ENCODE results near the gene EML1. TPM values are rescaled to one million over a fixed set of nuclear protein-coding genes. Genes with fewer than 3 reads are reported as not detected.

The EML1 gene
- total RNA-seq, 5 donors from 2014 or later (not counting 1 experiment from before 2014, with no cell fraction given): 0.53 to 1.4 (median 0.60) TPM; not detected in 2

DNA sequence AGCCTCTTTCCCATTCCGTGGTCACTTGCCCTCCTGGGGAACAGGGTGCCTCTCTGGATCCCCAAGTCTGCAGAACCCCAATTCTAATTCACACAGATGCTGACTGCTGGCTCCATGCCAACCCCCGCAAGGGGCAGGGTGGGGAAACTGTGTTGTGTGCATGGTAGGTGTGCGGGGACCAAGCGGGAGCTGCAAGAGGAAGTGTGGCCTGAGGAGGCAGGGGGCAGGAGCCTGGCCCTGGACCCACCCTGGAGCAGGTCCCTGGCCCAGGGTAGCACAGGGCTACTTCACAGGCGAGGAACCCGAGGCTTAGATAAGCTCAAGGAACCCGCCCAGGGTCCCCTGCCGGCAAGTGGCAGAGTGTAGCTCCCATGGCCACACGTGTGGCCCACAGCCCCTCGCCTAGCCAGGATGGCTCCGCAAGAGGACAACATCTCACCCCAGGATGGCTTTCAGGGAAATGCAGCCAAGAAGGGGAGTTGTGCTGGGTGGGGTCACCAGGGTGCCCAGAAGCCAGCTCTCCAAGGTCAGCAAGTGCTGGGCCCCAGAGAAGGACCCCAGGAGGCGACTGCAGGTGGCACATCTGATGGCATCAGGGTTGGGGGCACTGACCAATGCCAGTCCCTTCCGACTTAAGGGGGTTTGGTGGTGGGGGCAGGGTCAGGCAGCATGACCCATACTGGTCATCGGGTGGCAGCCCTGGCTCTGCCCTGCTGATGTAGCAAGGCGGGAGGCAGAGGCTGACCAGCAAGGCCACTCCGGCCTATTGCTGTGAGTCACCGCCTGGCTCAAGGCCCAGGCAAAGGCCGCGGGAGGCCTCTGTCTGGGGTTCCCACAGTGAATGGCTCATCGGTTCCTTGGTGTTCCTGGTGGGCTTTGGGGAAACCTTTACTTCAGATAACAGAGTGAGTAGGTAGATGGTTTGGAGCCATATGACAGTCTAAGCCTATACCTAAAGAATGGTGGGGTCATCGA is 37.3 kb upstream of the EML1 start:
- Mint-ChIP-seq H3K27ac (no peak overlapping the region), H3K27me3 (peaks cover 36 to 54% of the 10 kb centered on the region in 2 donors)

DNA sequence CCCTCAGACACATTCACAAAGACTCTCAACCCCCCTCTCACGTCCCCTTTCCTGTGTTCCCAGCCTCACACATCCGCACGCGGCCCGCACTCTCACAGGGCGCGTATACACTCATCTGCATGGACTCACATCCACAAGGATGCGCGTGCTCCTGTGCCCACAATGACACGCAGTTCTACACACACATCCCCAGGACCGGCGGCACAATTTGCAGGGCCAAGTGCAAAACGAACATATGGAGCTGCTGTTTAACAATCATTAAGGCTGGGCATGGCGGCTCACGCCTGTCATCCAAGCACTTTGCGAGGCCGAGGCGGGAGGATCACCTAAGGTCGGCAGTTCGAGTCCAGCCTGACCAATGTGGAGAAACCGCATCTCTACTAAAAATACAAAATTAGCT is 36.4 kb upstream of the EML1 start:
- H3K4me1 ChIP-seq (ENCODE audit: control insufficient read depth in 1 of 2, extremely low read depth in 1 of 2, insufficient read depth in 2 of 2, low read length in 2 of 2): peaks cover 0 to 11% of the 10 kb centered on the region in 2 experiments
- Mint-ChIP-seq H3K4me1 (peaks cover 7 to 16% (median 12%) of the 10 kb centered on the region in 3 donors), H3K27me3 (peaks cover 28 to 45% of the 10 kb centered on the region in 2 donors), H3K9me3 (no peaks in the 10 kb centered on the region), H3K27ac (no peak overlapping the region), H3K36me3 (no peaks in the 10 kb centered on the region), H3K4me3 (no peak overlapping the region)
- no peaks in the 10 kb centered on the region for H3K36me3 ChIP-seq (ENCODE audit: control insufficient read depth in 2 of 2, extremely low read depth in 1 of 2, insufficient read depth in 1 of 2, low read length in 1 of 2)
- no peaks in the 10 kb centered on the region for H3K9me3 ChIP-seq
- DNase-seq (no peak), ATAC-seq (replicated peaks in 1 of 4) (no peak)
- WGBS (ENCODE audit: insufficient coverage): 91% methylated on average over 20 of the region's 21 CpGs
- CTCF ChIA-PET: no interaction called here
- POLR2A ChIA-PET: no interaction called here
- no peak overlapping the region for H3K27ac ChIP-seq (ENCODE audit: low read length)
- H3K27me3 ChIP-seq (replicated peaks in 1 of 2; ENCODE audit: control insufficient read depth in 2 of 2, extremely low read depth in 1 of 2, insufficient read depth in 2 of 2, low read length in 1 of 2): peaks cover 0 to 65% of the 10 kb centered on the region in 2 experiments
- no peak overlapping the region for H3K4me3 ChIP-seq (ENCODE audit: control insufficient read depth in 1 of 2, extremely low read depth in 1 of 2, low read length in 1 of 2)

More for the DNA sequence above, 37.3 kb upstream of the EML1 start:
- 73% methylated on average over 12 of the region's 21 CpGs for WGBS (ENCODE audit: insufficient coverage)
- H3K36me3 ChIP-seq (ENCODE audit: control insufficient read depth in 2 of 2, extremely low read depth in 1 of 2, insufficient read depth in 1 of 2, low read length in 1 of 2): no peaks in the 10 kb centered on the region
- ChIA-PET CTCF (no interaction called here), POLR2A (no interaction called here)
- H3K27me3 ChIP-seq (replicated peaks in 1 of 2; ENCODE audit: control insufficient read depth in 2 of 2, extremely low read depth in 1 of 2, insufficient read depth in 2 of 2, low read length in 1 of 2): peaks cover 0 to 74% of the 10 kb centered on the region in 2 experiments
- no peak overlapping the region for H3K4me3 ChIP-seq (ENCODE audit: control insufficient read depth in 1 of 2, extremely low read depth in 1 of 2, low read length in 1 of 2)
- Mint-ChIP-seq H3K9me3 (no peaks in the 10 kb centered on the region), H3K4me1 (peaks cover 7 to 18% (median 12%) of the 10 kb centered on the region in 3 donors), H3K4me3 (no peak overlapping the region), H3K36me3 (no peaks in the 10 kb centered on the region)
- DNase-seq (no peak), ATAC-seq (replicated peaks in 1 of 4) (no peak)
- H3K4me1 ChIP-seq (ENCODE audit: control insufficient read depth in 1 of 2, extremely low read depth in 1 of 2, insufficient read depth in 2 of 2, low read length in 2 of 2): peaks cover 0 to 11% of the 10 kb centered on the region in 2 experiments
- H3K9me3 ChIP-seq: no peaks in the 10 kb centered on the region
- H3K27ac ChIP-seq (ENCODE audit: low read length): no peak overlapping the region

DNA sequence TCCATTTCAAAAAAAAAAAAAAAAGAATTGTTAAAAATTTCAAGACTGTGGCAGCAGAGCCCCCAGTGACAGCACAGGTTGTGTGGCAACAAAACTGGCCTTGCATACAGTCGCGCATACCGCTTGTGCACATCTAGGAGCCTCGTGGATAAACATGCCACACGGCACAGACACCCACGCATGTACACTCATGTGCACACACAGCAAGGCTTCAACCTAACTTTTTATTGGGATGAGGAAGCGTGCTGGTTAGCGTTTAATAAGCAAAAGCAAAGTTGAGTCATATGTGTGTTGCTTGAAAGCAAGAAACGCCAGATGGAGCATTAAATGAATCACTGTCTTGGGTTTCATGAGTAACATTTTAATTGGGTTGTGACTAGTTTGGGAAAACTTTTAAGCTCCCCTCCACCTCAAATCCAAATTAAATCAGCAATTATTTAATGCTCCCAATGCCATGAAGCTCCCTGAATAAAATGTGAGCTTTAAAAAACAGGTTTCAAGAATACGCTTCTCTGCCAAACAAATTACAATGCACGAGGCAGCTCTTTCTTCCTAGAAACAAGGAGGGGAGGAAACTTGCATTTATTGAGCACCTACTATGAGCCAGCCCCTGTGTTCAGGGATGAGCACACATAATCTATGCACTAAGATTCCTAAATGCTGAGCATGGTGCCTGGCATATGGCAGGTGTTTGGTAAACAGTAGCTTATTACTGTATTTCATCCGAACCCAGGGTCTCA is 35.7 kb upstream of the EML1 start:
- no peak for ATAC-seq (replicated peaks in 1 of 4)
- Mint-ChIP-seq H3K36me3 (no peaks in the 10 kb centered on the region), H3K9me3 (no peaks in the 10 kb centered on the region), H3K4me3 (no peak overlapping the region), H3K27me3 (peaks cover 22 to 38% of the 10 kb centered on the region in 2 donors), H3K4me1 (peaks cover 7 to 11% (median 9%) of the 10 kb centered on the region in 3 donors), H3K27ac (no peak overlapping the region)
- ChIA-PET POLR2A (no interaction called here), CTCF (no interaction called here)
- Histone ChIP-seq H3K27ac (ENCODE audit: low read length) (no peak overlapping the region), H3K4me1 (ENCODE audit: control insufficient read depth in 1 of 2, extremely low read depth in 1 of 2, insufficient read depth in 2 of 2, low read length in 2 of 2) (peaks cover 0 to 9% of the 10 kb centered on the region in 2 experiments), H3K9me3 (no peaks in the 10 kb centered on the region), H3K4me3 (ENCODE audit: control insufficient read depth in 1 of 2, extremely low read depth in 1 of 2, low read length in 1 of 2) (no peak overlapping the region), H3K27me3 (replicated peaks in 1 of 2; ENCODE audit: control insufficient read depth in 2 of 2, extremely low read depth in 1 of 2, insufficient read depth in 2 of 2, low read length in 1 of 2) (peaks cover 0 to 58% of the 10 kb centered on the region in 2 experiments), H3K36me3 (ENCODE audit: control insufficient read depth in 2 of 2, extremely low read depth in 1 of 2, insufficient read depth in 1 of 2, low read length in 1 of 2) (no peaks in the 10 kb centered on the region)
- WGBS (ENCODE audit: insufficient coverage): 83% methylated on average over 4 of the region's 12 CpGs
- no peak for DNase-seq

DNA sequence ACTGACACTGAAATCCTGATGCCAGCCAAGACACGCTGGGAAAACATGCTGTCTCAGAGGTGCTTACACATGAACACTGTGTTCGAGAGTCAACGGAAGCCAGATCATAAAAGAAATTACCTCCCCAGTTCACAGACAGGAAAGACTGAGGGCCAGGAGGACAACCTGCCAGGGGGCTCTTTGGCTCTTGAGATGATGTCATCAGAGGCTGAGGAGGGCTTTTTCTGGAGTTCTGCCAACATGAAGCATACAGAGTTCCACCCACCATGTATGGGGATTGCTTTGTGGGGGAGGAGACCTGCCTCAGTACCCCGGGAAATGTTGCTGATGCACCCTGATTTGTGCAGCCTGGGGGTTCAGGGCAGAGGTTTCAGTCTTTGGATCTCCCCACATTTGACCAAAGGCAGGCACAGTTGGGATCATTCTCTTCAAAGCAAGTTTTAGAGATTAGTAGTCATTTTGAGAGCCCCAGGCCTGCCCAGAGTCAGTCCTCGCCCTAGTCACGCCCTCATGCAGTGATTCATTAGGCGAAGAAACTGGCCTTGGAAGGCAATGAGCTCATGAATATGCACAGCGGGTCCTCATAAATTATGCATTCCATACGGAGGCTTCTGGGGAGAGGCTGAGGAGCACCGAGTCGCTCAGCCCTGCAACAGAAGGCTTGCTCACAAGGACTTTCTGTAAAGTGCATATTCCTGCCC is 34.9 kb upstream of the EML1 start:
- Histone ChIP-seq H3K27ac (ENCODE audit: low read length) (no peak overlapping the region), H3K9me3 (no peaks in the 10 kb centered on the region), H3K4me3 (ENCODE audit: control insufficient read depth in 1 of 2, extremely low read depth in 1 of 2, low read length in 1 of 2) (no peak overlapping the region), H3K36me3 (ENCODE audit: control insufficient read depth in 2 of 2, extremely low read depth in 1 of 2, insufficient read depth in 1 of 2, low read length in 1 of 2) (no peaks in the 10 kb centered on the region), H3K27me3 (replicated peaks in 1 of 2; ENCODE audit: control insufficient read depth in 2 of 2, extremely low read depth in 1 of 2, insufficient read depth in 2 of 2, low read length in 1 of 2) (peaks cover 0 to 51% of the 10 kb centered on the region in 2 experiments), H3K4me1 (ENCODE audit: control insufficient read depth in 1 of 2, extremely low read depth in 1 of 2, insufficient read depth in 2 of 2, low read length in 2 of 2) (peaks cover 0 to 2% of the 10 kb centered on the region in 2 experiments)
- H3K27me3 Mint-ChIP-seq: peaks cover 21 to 32% of the 10 kb centered on the region in 2 donors
- no peaks in the 10 kb centered on the region for H3K36me3 Mint-ChIP-seq
- no peak for DNase-seq
- ChIA-PET CTCF (no interaction called here), POLR2A (no interaction called here)
- no peak overlapping the region for H3K27ac Mint-ChIP-seq
- H3K9me3 Mint-ChIP-seq: no peaks in the 10 kb centered on the region
- WGBS (ENCODE audit: insufficient coverage): 74% methylated on average over 7 of the region's 11 CpGs
- no peak overlapping the region for H3K4me3 Mint-ChIP-seq
- peaks cover 5 to 7% (median 5%) of the 10 kb centered on the region in 3 donors for H3K4me1 Mint-ChIP-seq
- ATAC-seq (replicated peaks in 1 of 4): no peak

DNA sequence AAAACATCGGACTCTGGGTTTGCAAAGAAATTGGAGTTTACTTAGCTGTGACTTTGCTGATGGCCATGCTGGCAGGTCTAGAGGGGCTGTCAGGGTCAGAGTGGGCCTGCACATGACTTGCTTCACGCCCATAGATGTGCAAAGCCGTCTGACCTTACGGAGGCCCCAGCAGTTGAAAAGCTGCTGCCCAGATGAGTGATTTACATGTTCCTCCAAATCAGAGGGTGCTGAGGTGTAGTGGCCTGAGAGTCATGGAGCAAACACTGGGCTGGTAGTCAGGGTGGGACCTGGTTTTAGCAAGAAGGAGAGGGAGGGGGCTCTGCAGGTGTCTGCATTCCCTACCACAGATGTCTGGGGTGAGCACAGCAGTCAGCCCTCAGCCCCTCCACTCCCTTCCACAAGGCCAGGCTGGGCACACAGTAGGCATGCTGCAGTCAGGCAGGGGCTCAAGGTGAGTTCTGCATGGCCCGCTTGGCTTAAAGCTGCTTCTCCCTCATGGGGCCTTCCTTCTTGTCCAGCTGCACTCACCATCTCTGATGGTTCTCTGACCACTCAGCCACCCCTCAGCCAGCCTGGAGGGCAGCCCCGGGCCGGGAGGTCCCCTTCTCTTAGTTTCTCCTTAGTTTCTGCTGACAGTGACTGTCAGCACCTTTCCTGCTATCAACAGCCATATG is 34.2 kb upstream of the EML1 start:
- 75% methylated on average over 7 of the region's 7 CpGs for WGBS (ENCODE audit: insufficient coverage)
- H3K27me3 Mint-ChIP-seq: peaks cover 13 to 27% of the 10 kb centered on the region in 2 donors
- CTCF ChIA-PET: no interaction called here
- no peak for ATAC-seq (replicated peaks in 1 of 4)
- Histone ChIP-seq H3K4me3 (ENCODE audit: control insufficient read depth in 1 of 2, extremely low read depth in 1 of 2, low read length in 1 of 2) (no peak overlapping the region), H3K36me3 (ENCODE audit: control insufficient read depth in 2 of 2, extremely low read depth in 1 of 2, insufficient read depth in 1 of 2, low read length in 1 of 2) (no peaks in the 10 kb centered on the region), H3K27me3 (replicated peaks in 1 of 2; ENCODE audit: control insufficient read depth in 2 of 2, extremely low read depth in 1 of 2, insufficient read depth in 2 of 2, low read length in 1 of 2) (peaks cover 0 to 48% of the 10 kb centered on the region in 2 experiments), H3K9me3 (no peaks in the 10 kb centered on the region), H3K27ac (ENCODE audit: low read length) (no peak overlapping the region), H3K4me1 (ENCODE audit: control insufficient read depth in 1 of 2, extremely low read depth in 1 of 2, insufficient read depth in 2 of 2, low read length in 2 of 2) (no peaks in the 10 kb centered on the region)
- H3K36me3 Mint-ChIP-seq: no peaks in the 10 kb centered on the region
- H3K4me3 Mint-ChIP-seq: no peak overlapping the region
- POLR2A ChIA-PET: no interaction called here
- no peak for DNase-seq
- peaks cover 0 to 2% (median 0%) of the 10 kb centered on the region in 3 donors for H3K4me1 Mint-ChIP-seq
- no peak overlapping the region for H3K27ac Mint-ChIP-seq
- H3K9me3 Mint-ChIP-seq: no peaks in the 10 kb centered on the region

DNA sequence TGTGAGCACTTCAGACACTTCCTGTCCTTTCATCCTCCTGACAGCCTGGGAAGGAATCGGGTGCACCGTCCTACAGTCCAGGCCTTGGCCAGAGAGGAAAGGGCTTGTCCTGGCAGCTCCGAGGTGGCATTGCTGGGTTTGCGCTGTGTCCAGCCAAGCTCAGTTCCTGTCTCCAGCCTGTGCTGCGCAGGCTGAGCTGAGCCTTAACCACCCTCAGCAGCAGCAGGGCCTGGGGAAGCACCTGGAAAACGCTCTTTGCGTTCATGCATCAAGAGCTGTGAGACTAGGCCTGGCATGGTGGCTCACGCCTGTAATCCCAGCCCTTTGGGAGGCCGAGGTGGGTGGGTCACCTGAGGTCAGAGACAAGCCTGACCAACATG is 33.7 kb upstream of the EML1 start:
- Histone ChIP-seq H3K4me3 (ENCODE audit: control insufficient read depth in 1 of 2, extremely low read depth in 1 of 2, low read length in 1 of 2) (no peak overlapping the region), H3K27ac (ENCODE audit: low read length) (no peak overlapping the region), H3K27me3 (replicated peaks in 1 of 2; ENCODE audit: control insufficient read depth in 2 of 2, extremely low read depth in 1 of 2, insufficient read depth in 2 of 2, low read length in 1 of 2) (peaks cover 0 to 42% of the 10 kb centered on the region in 2 experiments), H3K4me1 (ENCODE audit: control insufficient read depth in 1 of 2, extremely low read depth in 1 of 2, insufficient read depth in 2 of 2, low read length in 2 of 2) (no peaks in the 10 kb centered on the region), H3K36me3 (ENCODE audit: control insufficient read depth in 2 of 2, extremely low read depth in 1 of 2, insufficient read depth in 1 of 2, low read length in 1 of 2) (no peaks in the 10 kb centered on the region), H3K9me3 (no peaks in the 10 kb centered on the region)
- Mint-ChIP-seq H3K4me1 (no peaks in the 10 kb centered on the region), H3K4me3 (no peak overlapping the region), H3K27me3 (peaks cover 13 to 27% of the 10 kb centered on the region in 2 donors), H3K36me3 (no peaks in the 10 kb centered on the region), H3K27ac (no peak overlapping the region), H3K9me3 (no peaks in the 10 kb centered on the region)
- 76% methylated on average over 8 of the region's 9 CpGs for WGBS (ENCODE audit: insufficient coverage)
- ATAC-seq (replicated peaks in 1 of 4) (no peak), DNase-seq (no peak)
- POLR2A ChIA-PET: no interaction called here
- CTCF ChIA-PET: no interaction called here
